ENCODE data around the gene ATP6V0D1.

DNA sequence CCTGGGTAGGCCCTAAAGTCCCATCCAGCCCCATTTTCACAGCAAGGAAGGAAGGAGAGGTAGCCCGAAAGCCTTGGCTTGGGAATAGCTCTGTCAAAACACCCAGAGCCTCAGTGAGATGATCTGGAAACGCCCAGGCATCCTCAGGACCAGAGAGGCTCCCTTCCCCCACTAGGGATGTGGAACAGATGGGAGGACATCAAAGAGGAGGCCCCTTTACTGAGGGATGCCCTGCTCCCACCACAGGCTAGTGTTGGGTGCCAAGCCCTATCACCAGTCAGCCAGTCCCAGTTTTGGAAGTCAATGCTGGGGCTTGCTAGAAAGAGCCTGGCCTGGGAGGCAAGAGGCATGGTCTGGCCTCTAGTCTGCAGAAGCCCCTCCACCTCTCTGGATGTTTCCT is 92.4 kb downstream of the ATP6V0D1 start:
- TF ChIP-seq, protein P1, sequence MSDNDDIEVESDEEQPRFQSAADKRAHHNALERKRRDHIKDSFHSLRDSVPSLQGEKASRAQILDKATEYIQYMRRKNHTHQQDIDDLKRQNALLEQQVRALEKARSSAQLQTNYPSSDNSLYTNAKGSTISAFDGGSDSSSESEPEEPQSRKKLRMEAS (IDR thresholded peaks at IDR 0.05): no peak
- TF ChIP-seq, protein P2, sequence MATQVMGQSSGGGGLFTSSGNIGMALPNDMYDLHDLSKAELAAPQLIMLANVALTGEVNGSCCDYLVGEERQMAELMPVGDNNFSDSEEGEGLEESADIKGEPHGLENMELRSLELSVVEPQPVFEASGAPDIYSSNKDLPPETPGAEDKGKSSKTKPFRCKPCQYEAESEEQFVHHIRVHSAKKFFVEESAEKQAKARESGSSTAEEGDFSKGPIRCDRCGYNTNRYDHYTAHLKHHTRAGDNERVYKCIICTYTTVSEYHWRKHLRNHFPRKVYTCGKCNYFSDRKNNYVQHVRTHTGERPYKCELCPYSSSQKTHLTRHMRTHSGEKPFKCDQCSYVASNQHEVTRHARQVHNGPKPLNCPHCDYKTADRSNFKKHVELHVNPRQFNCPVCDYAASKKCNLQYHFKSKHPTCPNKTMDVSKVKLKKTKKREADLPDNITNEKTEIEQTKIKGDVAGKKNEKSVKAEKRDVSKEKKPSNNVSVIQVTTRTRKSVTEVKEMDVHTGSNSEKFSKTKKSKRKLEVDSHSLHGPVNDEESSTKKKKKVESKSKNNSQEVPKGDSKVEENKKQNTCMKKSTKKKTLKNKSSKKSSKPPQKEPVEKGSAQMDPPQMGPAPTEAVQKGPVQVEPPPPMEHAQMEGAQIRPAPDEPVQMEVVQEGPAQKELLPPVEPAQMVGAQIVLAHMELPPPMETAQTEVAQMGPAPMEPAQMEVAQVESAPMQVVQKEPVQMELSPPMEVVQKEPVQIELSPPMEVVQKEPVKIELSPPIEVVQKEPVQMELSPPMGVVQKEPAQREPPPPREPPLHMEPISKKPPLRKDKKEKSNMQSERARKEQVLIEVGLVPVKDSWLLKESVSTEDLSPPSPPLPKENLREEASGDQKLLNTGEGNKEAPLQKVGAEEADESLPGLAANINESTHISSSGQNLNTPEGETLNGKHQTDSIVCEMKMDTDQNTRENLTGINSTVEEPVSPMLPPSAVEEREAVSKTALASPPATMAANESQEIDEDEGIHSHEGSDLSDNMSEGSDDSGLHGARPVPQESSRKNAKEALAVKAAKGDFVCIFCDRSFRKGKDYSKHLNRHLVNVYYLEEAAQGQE (IDR thresholded peaks at IDR 0.05; ENCODE audit: low read depth): no peak
- TF ChIP-seq EGR1 (IDR thresholded peaks at IDR 0.05): no peak
